Choroid plexus epithelial cell (primary cell): Measurements from ENCODE around the gene DPP6.

Experiments used
- DNase-seq: peaks from one replicate; pipeline ENCODE4 v3.0.0-alpha.2; 2010; ENCODE audit warnings: low read depth
- H3K4me3 ChIP-seq: 2 replicates; pipeline ENCODE4 v1.5.1; 2011; ENCODE audit warnings: low read depth, mild to moderate bottlenecking, control low read depth, low read length, moderate library complexity
- TF ChIP-seq, protein P1 (sequence below): conservative IDR thresholded peaks from 2 replicates; pipeline ENCODE4 v1.5.1; 2011; ENCODE audit warnings: low read depth, mild to moderate bottlenecking, control low read depth, inconsistent platforms, low read length, moderate library complexity

The DPP6 gene

DNA sequence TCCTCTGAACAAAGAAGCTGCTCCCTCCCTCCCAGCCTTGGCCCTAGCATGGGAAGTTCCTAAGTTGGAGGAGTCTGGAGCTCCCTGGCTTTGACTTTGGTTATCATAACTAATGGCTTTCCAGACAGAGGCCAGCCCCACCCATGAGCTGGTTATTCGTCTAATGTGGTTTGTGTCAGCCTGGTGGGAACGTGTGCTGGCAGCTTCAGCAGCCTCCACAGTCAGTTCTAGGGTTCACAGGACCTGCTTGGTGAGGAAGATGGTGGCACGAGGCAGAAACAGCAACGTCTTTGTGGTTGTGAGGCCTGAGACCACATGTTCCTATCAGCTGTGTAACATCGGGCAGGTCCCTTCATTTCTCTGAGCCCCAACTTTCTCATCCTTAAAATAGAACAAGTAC, 847.7 kb downstream of the DPP6 start:
- TF ChIP-seq, protein P1, sequence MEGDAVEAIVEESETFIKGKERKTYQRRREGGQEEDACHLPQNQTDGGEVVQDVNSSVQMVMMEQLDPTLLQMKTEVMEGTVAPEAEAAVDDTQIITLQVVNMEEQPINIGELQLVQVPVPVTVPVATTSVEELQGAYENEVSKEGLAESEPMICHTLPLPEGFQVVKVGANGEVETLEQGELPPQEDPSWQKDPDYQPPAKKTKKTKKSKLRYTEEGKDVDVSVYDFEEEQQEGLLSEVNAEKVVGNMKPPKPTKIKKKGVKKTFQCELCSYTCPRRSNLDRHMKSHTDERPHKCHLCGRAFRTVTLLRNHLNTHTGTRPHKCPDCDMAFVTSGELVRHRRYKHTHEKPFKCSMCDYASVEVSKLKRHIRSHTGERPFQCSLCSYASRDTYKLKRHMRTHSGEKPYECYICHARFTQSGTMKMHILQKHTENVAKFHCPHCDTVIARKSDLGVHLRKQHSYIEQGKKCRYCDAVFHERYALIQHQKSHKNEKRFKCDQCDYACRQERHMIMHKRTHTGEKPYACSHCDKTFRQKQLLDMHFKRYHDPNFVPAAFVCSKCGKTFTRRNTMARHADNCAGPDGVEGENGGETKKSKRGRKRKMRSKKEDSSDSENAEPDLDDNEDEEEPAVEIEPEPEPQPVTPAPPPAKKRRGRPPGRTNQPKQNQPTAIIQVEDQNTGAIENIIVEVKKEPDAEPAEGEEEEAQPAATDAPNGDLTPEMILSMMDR = no peak
- H3K4me3 ChIP-seq = no peak overlapping the region
- no peak for DNase-seq

DNA sequence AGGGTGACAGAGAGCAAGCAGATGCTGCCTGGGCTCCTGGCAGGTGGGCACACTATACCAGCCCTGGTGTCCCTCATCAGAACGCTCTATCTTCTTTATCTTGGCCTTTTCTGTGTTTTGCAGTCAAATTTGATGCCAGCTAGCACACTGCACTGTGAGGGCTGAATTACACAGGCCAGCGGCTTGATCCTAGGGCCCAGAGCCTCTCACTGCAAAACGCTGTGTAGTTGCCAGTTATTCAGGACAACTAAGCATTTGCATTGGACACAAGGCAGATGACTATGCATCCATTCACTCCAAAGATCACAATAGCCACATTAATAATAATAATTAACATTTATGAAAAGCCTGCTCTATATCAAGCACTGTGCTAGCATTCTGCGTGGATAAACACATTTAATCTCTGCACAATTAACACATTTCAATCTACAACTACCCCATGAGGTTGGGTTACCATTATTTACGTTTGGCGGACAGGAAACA, 850.4 kb downstream of the DPP6 start:
- TF ChIP-seq, protein P1 = no peak
- no peak overlapping the region for H3K4me3 ChIP-seq
- no peak for DNase-seq

DNA sequence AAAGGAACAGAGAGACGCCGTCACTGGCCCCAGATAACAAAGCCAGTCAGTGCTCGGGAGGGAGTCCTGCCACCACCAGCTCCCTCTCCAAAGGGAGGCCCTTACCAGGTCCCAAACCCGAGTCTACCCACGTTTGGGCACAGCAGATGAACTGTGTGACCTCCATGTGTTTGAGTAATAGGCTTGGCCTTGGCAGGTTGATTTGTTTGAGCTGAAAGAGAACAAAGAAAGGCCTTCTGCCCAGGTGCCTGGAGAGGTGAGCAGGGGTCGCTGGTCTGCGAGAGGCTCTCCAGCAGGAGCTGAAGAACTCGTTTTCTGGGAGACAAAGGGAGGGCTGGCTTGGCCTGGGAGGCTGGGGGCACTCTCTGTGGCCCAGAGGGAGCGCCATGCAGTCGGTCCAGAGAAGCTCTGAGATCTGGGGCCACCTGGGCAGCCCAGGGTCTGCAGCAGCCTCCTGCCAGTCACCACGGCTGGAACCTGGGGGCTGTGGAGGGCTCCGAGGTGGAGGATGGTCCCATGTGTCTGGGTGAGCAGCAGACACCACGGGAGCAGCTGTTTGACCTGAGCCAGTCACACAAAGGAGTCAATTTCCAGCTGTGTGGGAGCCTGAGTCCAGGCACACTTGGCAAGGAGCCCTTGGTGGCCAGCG, 851.0 kb downstream of the DPP6 start:
- TF ChIP-seq, protein P1 = no peak
- no peak for DNase-seq
- no peak overlapping the region for H3K4me3 ChIP-seq

- TF ChIP-seq, protein P1 = no peak
- H3K4me3 ChIP-seq = no peak overlapping the region
- no peak for DNase-seq
Measured at GRCh38 chr7:154905146-154905545, 852.9 kb downstream of the DPP6 start.

DNA sequence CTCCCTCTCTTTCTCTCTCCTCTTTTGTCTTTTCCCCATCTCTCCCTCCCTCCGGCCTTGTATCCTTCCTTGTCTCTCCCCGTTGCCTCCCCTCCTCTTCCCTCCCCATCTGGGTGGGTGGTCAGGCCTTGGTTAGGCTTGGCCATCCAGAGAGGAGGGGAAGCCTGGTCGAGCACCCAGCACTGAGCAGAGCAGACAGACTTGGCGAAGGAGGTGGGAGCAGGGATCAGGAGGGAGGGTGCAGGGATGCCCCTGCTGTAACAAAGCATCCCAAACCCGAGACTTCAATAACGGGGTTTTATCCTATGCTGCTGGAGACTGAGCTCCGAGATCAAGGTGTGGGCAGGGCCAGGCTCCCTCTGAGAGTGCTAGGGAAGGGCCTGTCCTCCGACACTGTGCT, 853.4 kb downstream of the DPP6 start:
- no peak overlapping the region for H3K4me3 ChIP-seq
- TF ChIP-seq, protein P1 = no peak
- DNase-seq = no peak

- no peak overlapping the region for H3K4me3 ChIP-seq
- no peak for DNase-seq
- TF ChIP-seq, protein P1 = no peak
Measured at GRCh38 chr7:154906201-154906600, 854.0 kb downstream of the DPP6 start.

GRCh38 chr7:154906736-154907355, 854.6 kb downstream of the DPP6 start:
- DNase-seq = no peak
- no peak overlapping the region for H3K4me3 ChIP-seq
- TF ChIP-seq, protein P1 = no peak
